Smooth muscle cell (in vitro differentiated cells): ENCODE data around the gene NLGN1. TPM values are rescaled to one million over a fixed set of nuclear protein-coding genes. Genes with fewer than 3 reads are reported as not detected.

ENCODE experiments used
- DNase-seq: peaks from one replicate; lab custom pipeline; 2025; ENCODE audit not compliant: unreplicated experiment; lab: John Stamatoyannopoulos, UW
- H2AFZ ChIP-seq: fragments of 200-600 bp; sonication (generic); 2 replicates; pipeline ENCODE4 v1.6.0; 2016; ENCODE audit warnings: antibody characterized with exemption, low read depth, mild to moderate bottlenecking
- H3F3A ChIP-seq: fragments of 200-600 bp; sonication (generic); 2 replicates; pipeline ENCODE4 v1.6.0; 2017; ENCODE audit warnings: antibody characterized with exemption, low read depth
- H3K27ac ChIP-seq: fragments of 200-600 bp; sonication (generic); 2 replicates; pipeline ENCODE4 v1.5.1; 2016; ENCODE audit warnings: low read depth, mild to moderate bottlenecking
- H3K27me3 ChIP-seq: fragments of 200-600 bp; sonication (generic); 2 replicates; pipeline ENCODE4 v1.6.1; 2016; ENCODE audit warnings: low read depth, mild to moderate bottlenecking
- H3K36me3 ChIP-seq: fragments of 200-600 bp; sonication (generic); 2 replicates; pipeline ENCODE4 v1.5.1; 2016; ENCODE audit warnings: low read depth
- H3K4me1 ChIP-seq: fragments of 200-600 bp; sonication (generic); 2 replicates; pipeline ENCODE4 v1.5.1; 2016; ENCODE audit warnings: low read depth
- H3K4me2 ChIP-seq: fragments of 200-600 bp; sonication (generic); 2 replicates; pipeline ENCODE4 v1.6.0; 2016; ENCODE audit warnings: mild to moderate bottlenecking
- H3K4me3 ChIP-seq: fragments of 200-600 bp; sonication (generic); 2 replicates; pipeline ENCODE4 v1.5.1; 2016; ENCODE audit warnings: mild to moderate bottlenecking
- H3K79me2 ChIP-seq: fragments of 200-600 bp; sonication (generic); 2 replicates; pipeline ENCODE4 v1.6.0; 2016; ENCODE audit warnings: low read depth, mild to moderate bottlenecking
- H3K9ac ChIP-seq: fragments of 200-600 bp; sonication (generic); 2 replicates; pipeline ENCODE4 v1.6.0; 2016; ENCODE audit warnings: low read depth
- H3K9me3 ChIP-seq: fragments of 200-600 bp; sonication (generic); replicated peaks from 2 replicates; pipeline ENCODE4 v1.5.1; 2016; ENCODE audit warnings: low read depth
- H4K20me1 ChIP-seq: fragments of 200-600 bp; sonication (generic); 2 replicates; pipeline ENCODE4 v1.6.0; 2016; ENCODE audit warnings: low read depth
- CTCF ChIP-seq: fragments of 200-600 bp; sonication (generic); IDR thresholded peaks from 2 replicates; pipeline ENCODE4 v1.5.1; 2017; ENCODE audit warnings: borderline replicate concordance, mild to moderate bottlenecking, antibody characterized with exemption; ENCODE audit not compliant: insufficient read depth, poor library complexity, severe bottlenecking
- WGBS: methylation state at CpG from one replicate; pipeline ENCODE4 v1.1.7; 2016; ENCODE audit warnings: low lambda C conversion rate; 5-methylcytosine and 5-hydroxymethylcytosine counted together
- polyA plus RNA-seq: library from polyadenylated mRNA; unstranded; fragments of >200 nt; fragmentation: Nextera tagmentation; extraction: Ambion mirVana; gene quantifications from 2 replicates; pipeline ENCODE4 v1.2.1, GENCODE V29; 2016
- total RNA-seq: library from RNA; depleted of rRNA; stranded (reverse); fragments of >200 nt; gene quantifications from 2 replicates; pipeline ENCODE4 v1.2.3, GENCODE V29; 2014

The NLGN1 gene
- total and polyA plus RNA-seq, 2 experiments from 2014 or later = 0.04 TPM; not detected in 1

DNA sequence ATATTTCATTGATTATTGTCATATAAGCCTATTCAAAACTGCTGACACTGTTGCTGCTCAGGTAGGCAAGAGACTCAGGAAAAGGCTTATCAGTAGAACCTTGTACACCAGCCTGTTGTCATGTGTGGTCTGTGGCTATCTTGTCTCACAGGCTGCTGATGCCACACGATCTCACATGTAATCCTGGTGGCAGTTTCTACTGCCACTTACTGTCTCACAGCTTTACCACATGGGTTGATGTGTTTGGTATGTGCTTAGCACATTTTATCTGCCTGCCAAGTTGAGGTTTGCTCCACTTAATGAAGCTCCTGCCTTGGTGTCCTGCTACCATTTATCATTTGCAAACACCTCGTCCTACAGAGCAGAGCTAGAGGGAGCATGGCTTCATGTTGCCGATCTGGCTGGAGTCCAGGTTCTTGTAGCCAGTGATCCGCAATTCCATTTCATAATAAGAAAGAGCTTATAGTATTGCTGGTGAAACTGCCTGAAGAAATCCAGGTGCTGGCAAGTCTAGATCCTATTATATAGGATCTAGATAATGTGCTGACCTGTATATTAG, 637.9 kb downstream of the NLGN1 start:
- H3K27ac ChIP-seq = no peak overlapping the region
- no peaks in the 10 kb centered on the region for H3K4me1 ChIP-seq
- H3F3A ChIP-seq = no peaks in the 10 kb centered on the region
- TF ChIP-seq CTCF = no peak
- no peak overlapping the region for H2AFZ ChIP-seq
- no peak overlapping the region for H3K4me3 ChIP-seq
- no peaks in the 10 kb centered on the region for H3K27me3 ChIP-seq
- DNase-seq = no peak
- H4K20me1 ChIP-seq = no peaks in the 10 kb centered on the region
- H3K9ac ChIP-seq = no peak overlapping the region
- no peak overlapping the region for H3K4me2 ChIP-seq
- WGBS = 61% methylated on average over 4 of the region's 4 CpGs
- no peaks in the 10 kb centered on the region for H3K9me3 ChIP-seq
- no peaks in the 10 kb centered on the region for H3K79me2 ChIP-seq
- H3K36me3 ChIP-seq = no peaks in the 10 kb centered on the region

- H4K20me1 ChIP-seq = no peaks in the 10 kb centered on the region
- no peak overlapping the region for H3K4me2 ChIP-seq
- H3K27ac ChIP-seq = no peak overlapping the region
- H3F3A ChIP-seq = no peaks in the 10 kb centered on the region
- H2AFZ ChIP-seq = no peak overlapping the region
- no peaks in the 10 kb centered on the region for H3K79me2 ChIP-seq
- H3K9me3 ChIP-seq = no peaks in the 10 kb centered on the region
- no peaks in the 10 kb centered on the region for H3K27me3 ChIP-seq
- no peaks in the 10 kb centered on the region for H3K36me3 ChIP-seq
- no peak for DNase-seq
- no peaks in the 10 kb centered on the region for H3K4me1 ChIP-seq
- no peak overlapping the region for H3K9ac ChIP-seq
- H3K4me3 ChIP-seq = no peak overlapping the region
- no peak for TF ChIP-seq CTCF
These were observed 648.8 kb downstream of the NLGN1 start for GRCh38 chr3:174046311-174046710.

- no peaks in the 10 kb centered on the region for H3K27me3 ChIP-seq
- no peaks in the 10 kb centered on the region for H3F3A ChIP-seq
- DNase-seq = no peak
- no peak overlapping the region for H3K4me2 ChIP-seq
- H3K27ac ChIP-seq = no peak overlapping the region
- H3K79me2 ChIP-seq = no peaks in the 10 kb centered on the region
- H2AFZ ChIP-seq = no peak overlapping the region
- no peak overlapping the region for H3K4me3 ChIP-seq
- H3K4me1 ChIP-seq = no peaks in the 10 kb centered on the region
- H3K36me3 ChIP-seq = no peaks in the 10 kb centered on the region
- H4K20me1 ChIP-seq = no peaks in the 10 kb centered on the region
- H3K9me3 ChIP-seq = no peaks in the 10 kb centered on the region
- no peak for TF ChIP-seq CTCF
- no peak overlapping the region for H3K9ac ChIP-seq
- 89% methylated on average over 3 of the region's 3 CpGs for WGBS
These were observed 651.9 kb downstream of the NLGN1 start for GRCh38 chr3:174049472-174049871.

DNA sequence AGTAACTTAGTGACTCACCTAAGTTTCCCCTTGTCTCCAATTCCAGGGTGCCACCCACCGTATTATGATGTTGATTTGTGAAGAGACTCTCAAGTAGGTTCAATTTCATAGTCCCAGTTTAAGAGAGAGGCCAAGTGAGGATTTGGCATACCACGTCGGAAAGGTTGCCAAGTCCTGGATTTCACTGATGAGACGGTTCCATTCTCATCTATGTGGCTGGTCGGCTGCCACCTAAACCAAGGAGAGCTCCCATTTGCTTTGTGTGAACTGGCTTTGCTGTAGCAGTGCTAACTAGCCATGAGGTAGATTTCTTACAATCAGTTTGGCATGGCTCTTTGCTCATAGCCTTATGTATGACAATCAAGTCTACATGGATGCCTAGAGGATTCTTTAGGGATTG, 653.6 kb downstream of the NLGN1 start:
- H2AFZ ChIP-seq = no peak overlapping the region
- DNase-seq = no peak
- WGBS = 91% methylated on average over 5 of the region's 5 CpGs
- H3F3A ChIP-seq = no peaks in the 10 kb centered on the region
- H3K4me3 ChIP-seq = no peak overlapping the region
- no peaks in the 10 kb centered on the region for H3K9me3 ChIP-seq
- TF ChIP-seq CTCF = no peak
- no peaks in the 10 kb centered on the region for H3K36me3 ChIP-seq
- no peak overlapping the region for H3K27ac ChIP-seq
- no peaks in the 10 kb centered on the region for H3K79me2 ChIP-seq
- no peaks in the 10 kb centered on the region for H4K20me1 ChIP-seq
- H3K4me2 ChIP-seq = no peak overlapping the region
- no peaks in the 10 kb centered on the region for H3K27me3 ChIP-seq
- no peak overlapping the region for H3K9ac ChIP-seq
- H3K4me1 ChIP-seq = no peaks in the 10 kb centered on the region
